CD14-positive monocyte (primary cell): ENCODE results near the gene BCL2A1. TPM values are rescaled to one million over a fixed set of nuclear protein-coding genes. Genes with fewer than 3 reads are reported as not detected.
A peak's percentile ranks its signal among the peaks of the same experiment; 100 is the strongest.

Source experiments
- DNase-seq, 3 donors: peaks; one replicate each; pipeline ENCODE4 v3.0.0-alpha.2; 2011 to 2022
- H2AFZ ChIP-seq: 2 replicates; pipeline ENCODE4 v1.6.0; 2012; ENCODE audit warnings: mild to moderate bottlenecking, low read depth, low read length, inconsistent platforms; ENCODE audit not compliant: insufficient read depth, poor library complexity, severe bottlenecking
- H3K27ac ChIP-seq, 2 donors: 1 replicate in 1 of 2; 2 replicates in 1 of 2; pipeline ENCODE4 v1.5.1; 2012 to 2013; ENCODE audit warnings: low read length in 2 of 2, control low read depth in 1 of 2, inconsistent platforms in 1 of 2, low read depth in 1 of 2, mild to moderate bottlenecking in 1 of 2
- H3K27me3 ChIP-seq, 2 donors: one replicate each; pipeline versions ENCODE4 v1.6.0 to v1.6.1; 2011 to 2013; ENCODE audit warnings: low read length in 2 of 2; ENCODE audit not compliant: control insufficient read depth in 2 of 2, insufficient read depth in 2 of 2
- H3K36me3 ChIP-seq, 2 donors: replicated peaks in 1 of 2; 1 replicate in 1 of 2; 2 replicates in 1 of 2; pipeline versions ENCODE4 v1.5.1 to v1.6.1; 2012 to 2013; ENCODE audit warnings: low read length in 2 of 2, control low read depth in 1 of 2, inconsistent platforms in 1 of 2, mild to moderate bottlenecking in 1 of 2; ENCODE audit not compliant: insufficient read depth in 2 of 2, control insufficient read depth in 1 of 2
- H3K4me1 ChIP-seq, 2 donors: 1 replicate in 1 of 2; 2 replicates in 1 of 2; pipeline versions ENCODE4 v1.5.1 to v1.6.1; 2012 to 2013; ENCODE audit warnings: low read length in 2 of 2, control low read depth in 1 of 2, inconsistent platforms in 1 of 2, mild to moderate bottlenecking in 1 of 2, moderate library complexity in 1 of 2; ENCODE audit not compliant: insufficient read depth in 2 of 2, control insufficient read depth in 1 of 2
- H3K4me2 ChIP-seq: replicated peaks from 2 replicates; pipeline ENCODE3; 2012; ENCODE audit warnings: low read length, moderate library complexity, mild to moderate bottlenecking; ENCODE audit not compliant: poor library complexity, severe bottlenecking; ENCODE audit errors: extremely low read depth
- H3K4me3 ChIP-seq, 3 experiments: fragments of 200-600 bp in 1 of 3; sonication (generic) in 1 of 3; replicated peaks in 1 of 3; 1 replicate in 2 of 3; 2 replicates in 1 of 3; pipeline ENCODE4 v1.5.1; 2011 to 2013; ENCODE audit warnings: low read length in 3 of 3, mild to moderate bottlenecking in 3 of 3, control low read depth in 2 of 3, low read depth in 2 of 3, inconsistent platforms in 1 of 3, moderate library complexity in 1 of 3
- H3K79me2 ChIP-seq: 2 replicates; pipeline ENCODE4 v1.6.0; 2012; ENCODE audit warnings: mild to moderate bottlenecking, control low read depth, inconsistent platforms, low read length, moderate library complexity; ENCODE audit not compliant: insufficient read depth
- H3K9ac ChIP-seq: 2 replicates; pipeline ENCODE4 v1.6.0; 2017; ENCODE audit warnings: low read length, mild to moderate bottlenecking; ENCODE audit not compliant: insufficient read depth, poor library complexity, severe bottlenecking
- H3K9me3 ChIP-seq, 2 donors: replicated peaks in 1 of 2; 1 replicate in 1 of 2; 2 replicates in 1 of 2; pipeline versions ENCODE4 v1.5.1 to v1.6.1; 2012 to 2013; ENCODE audit warnings: low read length in 2 of 2, control low read depth in 1 of 2; ENCODE audit not compliant: control insufficient read depth in 1 of 2, insufficient read depth in 1 of 2
- H4K20me1 ChIP-seq: 2 replicates; pipeline ENCODE4 v1.6.0; 2012; ENCODE audit warnings: mild to moderate bottlenecking, low read length, control low read depth, moderate library complexity; ENCODE audit not compliant: insufficient read depth
- H3K27ac Mint-ChIP-seq, 7 donors: one replicate each; pipeline ENCODE4 v1.8.0; 2020; ENCODE audit warnings: mild to moderate bottlenecking in 7 of 7, mixed read lengths in 7 of 7, moderate library complexity in 6 of 7, inconsistent platforms in 2 of 7
- H3K27me3 Mint-ChIP-seq, 3 donors: one replicate each; pipeline ENCODE4 v1.8.0; 2021 to 2022; ENCODE audit warnings: low read depth in 3 of 3, mild to moderate bottlenecking in 3 of 3, mixed read lengths in 3 of 3, moderate library complexity in 3 of 3, inconsistent platforms in 1 of 3
- H3K36me3 Mint-ChIP-seq, 2 donors: one replicate each; pipeline ENCODE4 v1.8.0; 2020; ENCODE audit warnings: mixed read lengths in 2 of 2, inconsistent platforms in 1 of 2, mild to moderate bottlenecking in 1 of 2
- H3K4me1 Mint-ChIP-seq: one replicate; pipeline ENCODE4 v1.8.0; 2020; ENCODE audit warnings: mild to moderate bottlenecking, mixed read lengths
- H3K4me3 Mint-ChIP-seq, 2 donors: one replicate each; pipeline ENCODE4 v1.8.0; 2020; ENCODE audit warnings: mild to moderate bottlenecking in 2 of 2, mixed read lengths in 2 of 2, moderate library complexity in 1 of 2
- H3K9me3 Mint-ChIP-seq, 7 donors: one replicate each; pipeline ENCODE4 v1.8.0; 2020 to 2022; ENCODE audit warnings: mixed read lengths in 7 of 7, mild to moderate bottlenecking in 6 of 7, moderate library complexity in 6 of 7, inconsistent platforms in 2 of 7
- CTCF ChIP-seq: fragments of 200-600 bp; IDR thresholded peaks from one replicate; pipeline ENCODE4 v1.8.0; 2022; ENCODE audit warnings: antibody characterized with exemption, mild to moderate bottlenecking
- WGBS: methylation state at CpG from one replicate; pipeline ENCODE4 v1.1.5; 2013; ENCODE audit warnings: missing lambda C conversion rate; ENCODE audit not compliant: insufficient coverage; 5-methylcytosine and 5-hydroxymethylcytosine counted together
- intact Hi-C, 2 donors: fragments of 100-400 bp; cut with micrococcal nuclease; formaldehyde crosslinking; loops; one replicate each; pipeline versions ENCODE4 v1.15.0 to v1.15.1; 2023
- polyA plus RNA-seq, 3 donors: library from polyadenylated mRNA; depleted of rRNA in 1 of 3; unstranded in 2 of 3; stranded (reverse) in 1 of 3; fragments of 300-500 nt in 2 of 3; fragments of >200 nt in 1 of 3; fragmentation: Illumina TruSeq in 2 of 3; gene quantifications; 1 replicate in 2 of 3; 2 replicates in 1 of 3; pipeline ENCODE4 v1.2.3, GENCODE V29; 2012 to 2021

The BCL2A1 gene
- polyA plus RNA-seq, 3 donors = 277 to 465 (median 350) TPM

DNA sequence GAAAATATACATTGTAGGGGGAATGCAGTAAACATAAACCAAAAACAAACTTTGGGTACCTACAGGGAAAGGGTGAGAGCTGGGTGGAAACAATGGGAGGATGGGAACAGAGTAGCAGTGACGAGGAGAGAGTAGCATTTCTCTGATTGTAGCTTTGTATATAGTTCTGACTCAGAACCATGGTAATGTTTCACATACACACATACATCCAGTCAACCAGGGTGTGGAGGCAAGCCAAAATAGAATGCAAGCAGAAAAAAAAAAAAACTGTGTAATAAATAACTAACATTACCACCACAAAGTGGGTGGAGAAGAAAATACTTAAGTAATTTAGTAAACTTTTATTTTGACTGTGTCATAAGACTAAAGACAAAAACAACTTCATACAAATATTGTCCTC is 27.2 kb downstream of the BCL2A1 start:
- Histone ChIP-seq H3K4me1 (peaks cover 16 to 37% of the 10 kb centered on the region in 2 donors), H3K9ac (no peak overlapping the region), H3K9me3 (no peaks in the 10 kb centered on the region), H3K79me2 (no peaks in the 10 kb centered on the region), H3K4me2 (no peak overlapping the region), H3K27ac (no peak overlapping the region), H4K20me1 (no peaks in the 10 kb centered on the region), H3K27me3 (no peaks in the 10 kb centered on the region), H2AFZ (no peak overlapping the region), H3K4me3 (no peak overlapping the region), H3K36me3 (no peaks in the 10 kb centered on the region)
- Mint-ChIP-seq H3K9me3 (peaks cover 0 to 1% (median 0%) of the 10 kb centered on the region in 7 donors), H3K36me3 (peaks cover under 1 to 3% of the 10 kb centered on the region in 2 donors), H3K4me1 (peaks cover 34% of the 10 kb centered on the region), H3K4me3 (no peak overlapping the region), H3K27me3 (peaks cover 2 to 9% (median 4%) of the 10 kb centered on the region in 3 donors), H3K27ac (peak overlapping the region in 2 of 7 donors; percentile 22 to 35)
- no CpG with 5 or more reads among the region's 1 CpG for WGBS
- TF ChIP-seq CTCF = no peak
- intact Hi-C loops = loop anchor here in 1 of 2 donors (10.0 kb wide), 1 partner anchor 51 kb away; no protein-coding TSS in a partner anchor
- DNase-seq = no peak

DNA sequence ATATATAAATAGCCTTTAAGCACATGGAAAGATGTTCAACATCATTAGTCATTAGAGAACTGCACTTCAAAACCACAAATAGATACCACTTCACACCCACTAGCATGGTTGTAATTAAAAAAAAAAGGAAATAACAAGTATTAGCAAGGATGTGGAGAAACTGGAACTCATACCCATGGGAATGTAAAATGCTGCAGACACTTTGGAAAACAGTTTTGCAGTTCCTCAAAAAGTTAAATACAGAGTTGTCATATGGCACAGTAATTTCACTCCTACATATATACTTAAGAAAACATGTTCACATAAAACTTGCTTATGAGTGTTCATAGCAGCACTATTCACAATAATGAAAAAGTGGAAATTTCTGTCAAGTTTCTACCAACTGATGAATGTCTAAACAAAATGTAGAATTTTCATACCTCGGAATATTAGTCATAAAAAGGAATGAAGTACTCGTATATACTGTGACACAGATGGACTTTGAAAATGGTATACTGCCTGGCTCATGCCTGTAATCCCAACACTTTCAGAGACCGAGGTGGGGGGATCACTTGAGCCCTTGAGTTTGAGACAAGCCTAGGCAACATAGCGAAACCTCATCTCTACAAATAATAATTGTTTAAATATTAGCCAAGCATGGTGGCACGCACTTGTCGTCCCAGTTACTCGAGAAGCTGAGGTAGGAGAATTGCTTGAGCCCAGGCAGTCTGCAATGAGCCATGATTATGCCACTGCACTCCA is 28.1 kb downstream of the BCL2A1 start:
- TF ChIP-seq CTCF = no peak
- H3K4me3 ChIP-seq = no peak overlapping the region
- 91% methylated on average over 4 of the region's 7 CpGs for WGBS
- H3K27me3 ChIP-seq = no peaks in the 10 kb centered on the region
- H3K4me1 ChIP-seq = peaks cover 7 to 28% of the 10 kb centered on the region in 2 donors
- H3K4me1 Mint-ChIP-seq = peaks cover 25% of the 10 kb centered on the region
- no peaks in the 10 kb centered on the region for H4K20me1 ChIP-seq
- H3K9me3 ChIP-seq = no peaks in the 10 kb centered on the region
- H3K27ac Mint-ChIP-seq = peak overlapping the region in 1 of 7 donors; percentile 22
- no peaks in the 10 kb centered on the region for H3K79me2 ChIP-seq
- peaks cover 0 to 1% (median 0%) of the 10 kb centered on the region in 7 donors for H3K9me3 Mint-ChIP-seq
- H3K27me3 Mint-ChIP-seq = peaks cover 2 to 10% (median 4%) of the 10 kb centered on the region in 3 donors
- intact Hi-C loops = loop anchor here in 1 of 2 donors (10.0 kb wide), 1 partner anchor 52 kb away; no protein-coding TSS in a partner anchor
- no peak overlapping the region for H3K9ac ChIP-seq
- H2AFZ ChIP-seq = no peak overlapping the region
- no peak overlapping the region for H3K4me2 ChIP-seq
- H3K4me3 Mint-ChIP-seq = no peak overlapping the region
- DNase-seq = no peak
- H3K27ac ChIP-seq = no peak overlapping the region
- H3K36me3 ChIP-seq = no peaks in the 10 kb centered on the region
- H3K36me3 Mint-ChIP-seq = peaks cover 0 to 3% of the 10 kb centered on the region in 2 donors
